Measurements from ENCODE around the gene PRR16. TPM values are rescaled to one million over a fixed set of nuclear protein-coding genes. Genes with fewer than 3 reads are reported as not detected.
A peak's percentile ranks its signal among the peaks of the same experiment; 100 is the strongest.

Gene PRR16
- total RNA-seq, 1 experiment from 2014 or later: 5.0 TPM

- no peak for TF ChIP-seq EZH2 (IDR thresholded peaks at IDR 0.05; ENCODE audit: low read depth)
- TF ChIP-seq CTCF (conservative IDR thresholded peaks at IDR 0.05): no peak
- DNase-seq: no peak
- H3K9me2 ChIP-seq (ENCODE audit: insufficient read depth): no peaks in the 10 kb centered on the region; the same call in 1 of the 2 replicates
- no peaks in the 10 kb centered on the region for H3K9me3 ChIP-seq (ENCODE audit: insufficient read depth, low read depth)
- CTCF ChIA-PET: no interaction called here
- H3K27me3 ChIP-seq (ENCODE audit: insufficient read depth, low read depth): no peaks in the 10 kb centered on the region
- no peaks in the 10 kb centered on the region for H3K79me2 ChIP-seq (ENCODE audit: low read depth)
- peak overlapping the region; percentile 61; the same call in 1 of the 2 replicates for H2AFZ ChIP-seq
- intact Hi-C loops (cut with micrococcal nuclease; ENCODE audit: unreplicated experiment): no loop called here
- no peak overlapping the region for H3K4me3 ChIP-seq
- no peak overlapping the region for H3K27ac ChIP-seq
- no peak overlapping the region for H3K4me2 ChIP-seq
- H3F3A ChIP-seq (ENCODE audit: insufficient read depth, low read depth): peaks cover 3% of the 10 kb centered on the region; the same call in 1 of the 2 replicates
- POLR2A ChIA-PET (ENCODE audit: unreplicated experiment): no interaction called here
- BruUV-seq (replicated peaks): no TSS peak
- H3K36me3 ChIP-seq (ENCODE audit: low read depth): no peaks in the 10 kb centered on the region
- H3K4me1 ChIP-seq (replicated peaks; ENCODE audit: insufficient read depth): 0 out of 2 replicates have a peak, but pooled peaks cover 1% of the 10 kb centered on the region
- no peaks in the 10 kb centered on the region for H4K20me1 ChIP-seq (ENCODE audit: insufficient read depth)
These were observed 213.4 kb downstream of the PRR16 start for GRCh38 chr5:120677481-120677880.

- DNase-seq: no peak
- Histone ChIP-seq H3K4me3 (no peak overlapping the region), H4K20me1 (ENCODE audit: insufficient read depth) (no peaks in the 10 kb centered on the region), H3K9me2 (ENCODE audit: insufficient read depth) (no peaks in the 10 kb centered on the region; the same call in 1 of the 2 replicates), H3K27me3 (ENCODE audit: insufficient read depth, low read depth) (no peaks in the 10 kb centered on the region), H3F3A (ENCODE audit: insufficient read depth, low read depth) (peaks cover 11% of the 10 kb centered on the region; the same call in 1 of the 2 replicates), H3K4me1 (replicated peaks; ENCODE audit: insufficient read depth) (0 out of 2 replicates have a peak, but pooled peaks cover 6% of the 10 kb centered on the region), H3K4me2 (no peak overlapping the region), H3K9me3 (ENCODE audit: insufficient read depth, low read depth) (no peaks in the 10 kb centered on the region), H2AFZ (no peak overlapping the region), H3K36me3 (ENCODE audit: low read depth) (no peaks in the 10 kb centered on the region), H3K27ac (no peak overlapping the region), H3K79me2 (ENCODE audit: low read depth) (no peaks in the 10 kb centered on the region)
- POLR2A ChIA-PET (ENCODE audit: unreplicated experiment): no interaction called here
- no TSS peak for BruUV-seq (replicated peaks)
- intact Hi-C loops (cut with micrococcal nuclease; ENCODE audit: unreplicated experiment): no loop called here
- CTCF ChIA-PET: no interaction called here
- TF ChIP-seq CTCF (conservative IDR thresholded peaks at IDR 0.05): no peak
These were observed 214.2 kb downstream of the PRR16 start for GRCh38 chr5:120678279-120678678.

- Histone ChIP-seq H3K36me3 (ENCODE audit: low read depth) (no peaks in the 10 kb centered on the region), H3K4me2 (peak overlapping the region; percentile 35; the same call in 1 of the 2 replicates), H3K9me2 (ENCODE audit: insufficient read depth) (no peaks in the 10 kb centered on the region; the same call in 1 of the 2 replicates), H3K4me1 (replicated peaks; ENCODE audit: insufficient read depth) (0 out of 2 replicates have a peak, but pooled peaks cover 6% of the 10 kb centered on the region), H3K79me2 (ENCODE audit: low read depth) (no peaks in the 10 kb centered on the region), H2AFZ (peak overlapping the region; percentile 57; the same call in 1 of the 2 replicates), H3F3A (ENCODE audit: insufficient read depth, low read depth) (peaks cover 15% of the 10 kb centered on the region; the same call in 1 of the 2 replicates), H3K27me3 (ENCODE audit: insufficient read depth, low read depth) (no peaks in the 10 kb centered on the region), H3K27ac (peak overlapping the region; percentile 42), H3K4me3 (no peak overlapping the region), H4K20me1 (ENCODE audit: insufficient read depth) (no peaks in the 10 kb centered on the region), H3K9me3 (ENCODE audit: insufficient read depth, low read depth) (no peaks in the 10 kb centered on the region)
- no peak for TF ChIP-seq CTCF (conservative IDR thresholded peaks at IDR 0.05)
- TF ChIP-seq EZH2 (IDR thresholded peaks at IDR 0.05; ENCODE audit: low read depth): no peak
- ChIA-PET POLR2A (ENCODE audit: unreplicated experiment) (no interaction called here), CTCF (interaction anchor here (0.5 to 0.6 kb wide), 2 partner anchors 26 to 1238 kb away, joined by 3 to 4 read pairs; no protein-coding TSS in a partner anchor)
- intact Hi-C loops (cut with micrococcal nuclease; ENCODE audit: unreplicated experiment): loop anchor here (5.0 kb wide), 2 partner anchors 216 to 741 kb away; no protein-coding TSS in a partner anchor
- DNase-seq: peak in 1 of 2 experiments; percentile 53
- no TSS peak for BruUV-seq (replicated peaks)
These were observed 218.8 kb downstream of the PRR16 start for GRCh38 chr5:120682851-120683250.
